ENCODE data around the gene SMIM7.
"Not testable (repeated sequence)": the region's sequence is repeated elsewhere in the genome, so short reads cannot be mapped to it uniquely, and the experiment has no call there.

The SMIM7 gene

GRCh38 chr19:16684216-16684615, 24.3 kb upstream of the SMIM7 start:
- no peak for TF ChIP-seq CTCF (IDR thresholded peaks at IDR 0.05; ENCODE audit: insufficient read depth, low read length, poor library complexity, severe bottlenecking)
- no peaks in the 10 kb centered on the region for H3K27me3 ChIP-seq (replicated peaks; ENCODE audit: control insufficient read depth, insufficient read depth, low read length)
- no peak overlapping the region for H3K4me3 ChIP-seq (replicated peaks; ENCODE audit: low read depth, low read length)
- no peak for DNase-seq (ENCODE audit: extremely low read depth, insufficient read length)
- peaks cover 27% of the 10 kb centered on the region for H3K36me3 ChIP-seq (ENCODE audit: control insufficient read depth, insufficient read depth, low read length)

- no peak for TF ChIP-seq CTCF (IDR thresholded peaks at IDR 0.05; ENCODE audit: insufficient read depth, low read length, poor library complexity, severe bottlenecking)
- DNase-seq (ENCODE audit: extremely low read depth, insufficient read length): no peak
- Histone ChIP-seq H3K36me3 (ENCODE audit: control insufficient read depth, insufficient read depth, low read length) (peaks cover 29% of the 10 kb centered on the region), H3K27me3 (replicated peaks; ENCODE audit: control insufficient read depth, insufficient read depth, low read length) (no peaks in the 10 kb centered on the region), H3K4me3 (replicated peaks; ENCODE audit: low read depth, low read length) (no peak overlapping the region)
These were observed 22.6 kb upstream of the SMIM7 start for GRCh38 chr19:16682539-16682938.

- no peak overlapping the region for H3K4me3 ChIP-seq (replicated peaks; ENCODE audit: low read depth, low read length)
- no peak for DNase-seq (ENCODE audit: extremely low read depth, insufficient read length)
- no peak for TF ChIP-seq CTCF (IDR thresholded peaks at IDR 0.05; ENCODE audit: insufficient read depth, low read length, poor library complexity, severe bottlenecking)
- peaks cover 26% of the 10 kb centered on the region for H3K36me3 ChIP-seq (ENCODE audit: control insufficient read depth, insufficient read depth, low read length)
- H3K27me3 ChIP-seq (replicated peaks; ENCODE audit: control insufficient read depth, insufficient read depth, low read length): no peaks in the 10 kb centered on the region
These were observed 19.9 kb upstream of the SMIM7 start for GRCh38 chr19:16679811-16680210.

- no peaks in the 10 kb centered on the region for H3K27me3 ChIP-seq (replicated peaks; ENCODE audit: control insufficient read depth, insufficient read depth, low read length)
- TF ChIP-seq CTCF (IDR thresholded peaks at IDR 0.05; ENCODE audit: insufficient read depth, low read length, poor library complexity, severe bottlenecking): no peak
- no peak for DNase-seq (ENCODE audit: extremely low read depth, insufficient read length)
- peaks cover 26% of the 10 kb centered on the region for H3K36me3 ChIP-seq (ENCODE audit: control insufficient read depth, insufficient read depth, low read length)
- no peak overlapping the region for H3K4me3 ChIP-seq (replicated peaks; ENCODE audit: low read depth, low read length)
These were observed 18.6 kb upstream of the SMIM7 start for GRCh38 chr19:16678498-16678897.

- no peaks in the 10 kb centered on the region for H3K27me3 ChIP-seq (replicated peaks; ENCODE audit: control insufficient read depth, insufficient read depth, low read length)
- peaks cover 23% of the 10 kb centered on the region for H3K36me3 ChIP-seq (ENCODE audit: control insufficient read depth, insufficient read depth, low read length)
- no peak overlapping the region for H3K4me3 ChIP-seq (replicated peaks; ENCODE audit: low read depth, low read length)
- no peak for TF ChIP-seq CTCF (IDR thresholded peaks at IDR 0.05; ENCODE audit: insufficient read depth, low read length, poor library complexity, severe bottlenecking)
- no peak for DNase-seq (ENCODE audit: extremely low read depth, insufficient read length)
These were observed 17.1 kb upstream of the SMIM7 start for GRCh38 chr19:16677055-16677454.

- H3K27me3 ChIP-seq (replicated peaks; ENCODE audit: control insufficient read depth, insufficient read depth, low read length): no peaks in the 10 kb centered on the region
- TF ChIP-seq CTCF (IDR thresholded peaks at IDR 0.05; ENCODE audit: insufficient read depth, low read length, poor library complexity, severe bottlenecking): no peak
- no peak for DNase-seq (ENCODE audit: extremely low read depth, insufficient read length)
- H3K4me3 ChIP-seq (replicated peaks; ENCODE audit: low read depth, low read length): no peak overlapping the region
- peaks cover 19% of the 10 kb centered on the region for H3K36me3 ChIP-seq (ENCODE audit: control insufficient read depth, insufficient read depth, low read length)
These were observed 16.3 kb upstream of the SMIM7 start for GRCh38 chr19:16676101-16676798.

- not testable (repeated sequence) for DNase-seq (ENCODE audit: extremely low read depth, insufficient read length); H3K4me3 ChIP-seq (replicated peaks; ENCODE audit: low read depth, low read length); H3K36me3 ChIP-seq (ENCODE audit: control insufficient read depth, insufficient read depth, low read length); H3K27me3 ChIP-seq (replicated peaks; ENCODE audit: control insufficient read depth, insufficient read depth, low read length)
These were observed 13.9 kb upstream of the SMIM7 start for GRCh38 chr19:16673839-16674238.

Measured in GM06990 (cell line).